CD14-positive monocyte (primary cell): Measurements from ENCODE around the gene TPTE2. TPM values are rescaled to one million over a fixed set of nuclear protein-coding genes. Genes with fewer than 3 reads are reported as not detected.

Experiments used
- DNase-seq, 3 donors: peaks; one replicate each; pipeline ENCODE4 v3.0.0-alpha.2; 2011 to 2022
- H2AFZ ChIP-seq: 2 replicates; pipeline ENCODE4 v1.6.0; 2012; ENCODE audit warnings: mild to moderate bottlenecking, low read depth, low read length, inconsistent platforms; ENCODE audit not compliant: insufficient read depth, poor library complexity, severe bottlenecking
- H3K27ac ChIP-seq, 2 donors: 1 replicate in 1 of 2; 2 replicates in 1 of 2; pipeline ENCODE4 v1.5.1; 2012 to 2013; ENCODE audit warnings: low read length in 2 of 2, control low read depth in 1 of 2, inconsistent platforms in 1 of 2, low read depth in 1 of 2, mild to moderate bottlenecking in 1 of 2
- H3K27me3 ChIP-seq, 2 donors: one replicate each; pipeline versions ENCODE4 v1.6.0 to v1.6.1; 2011 to 2013; ENCODE audit warnings: low read length in 2 of 2; ENCODE audit not compliant: control insufficient read depth in 2 of 2, insufficient read depth in 2 of 2
- H3K36me3 ChIP-seq, 2 donors: replicated peaks in 1 of 2; 1 replicate in 1 of 2; 2 replicates in 1 of 2; pipeline versions ENCODE4 v1.5.1 to v1.6.1; 2012 to 2013; ENCODE audit warnings: low read length in 2 of 2, control low read depth in 1 of 2, inconsistent platforms in 1 of 2, mild to moderate bottlenecking in 1 of 2; ENCODE audit not compliant: insufficient read depth in 2 of 2, control insufficient read depth in 1 of 2
- H3K4me1 ChIP-seq, 2 donors: 1 replicate in 1 of 2; 2 replicates in 1 of 2; pipeline versions ENCODE4 v1.5.1 to v1.6.1; 2012 to 2013; ENCODE audit warnings: low read length in 2 of 2, control low read depth in 1 of 2, inconsistent platforms in 1 of 2, mild to moderate bottlenecking in 1 of 2, moderate library complexity in 1 of 2; ENCODE audit not compliant: insufficient read depth in 2 of 2, control insufficient read depth in 1 of 2
- H3K4me2 ChIP-seq: replicated peaks from 2 replicates; pipeline ENCODE3; 2012; ENCODE audit warnings: low read length, moderate library complexity, mild to moderate bottlenecking; ENCODE audit not compliant: poor library complexity, severe bottlenecking; ENCODE audit errors: extremely low read depth
- H3K4me3 ChIP-seq, 3 experiments: fragments of 200-600 bp in 1 of 3; sonication (generic) in 1 of 3; replicated peaks in 1 of 3; 1 replicate in 2 of 3; 2 replicates in 1 of 3; pipeline ENCODE4 v1.5.1; 2011 to 2013; ENCODE audit warnings: low read length in 3 of 3, mild to moderate bottlenecking in 3 of 3, control low read depth in 2 of 3, low read depth in 2 of 3, inconsistent platforms in 1 of 3, moderate library complexity in 1 of 3
- H3K79me2 ChIP-seq: 2 replicates; pipeline ENCODE4 v1.6.0; 2012; ENCODE audit warnings: mild to moderate bottlenecking, control low read depth, inconsistent platforms, low read length, moderate library complexity; ENCODE audit not compliant: insufficient read depth
- H3K9ac ChIP-seq: 2 replicates; pipeline ENCODE4 v1.6.0; 2017; ENCODE audit warnings: low read length, mild to moderate bottlenecking; ENCODE audit not compliant: insufficient read depth, poor library complexity, severe bottlenecking
- H3K9me3 ChIP-seq, 2 donors: replicated peaks in 1 of 2; 1 replicate in 1 of 2; 2 replicates in 1 of 2; pipeline versions ENCODE4 v1.5.1 to v1.6.1; 2012 to 2013; ENCODE audit warnings: low read length in 2 of 2, control low read depth in 1 of 2; ENCODE audit not compliant: control insufficient read depth in 1 of 2, insufficient read depth in 1 of 2
- H4K20me1 ChIP-seq: 2 replicates; pipeline ENCODE4 v1.6.0; 2012; ENCODE audit warnings: mild to moderate bottlenecking, low read length, control low read depth, moderate library complexity; ENCODE audit not compliant: insufficient read depth
- H3K27ac Mint-ChIP-seq, 7 donors: one replicate each; pipeline ENCODE4 v1.8.0; 2020; ENCODE audit warnings: mild to moderate bottlenecking in 7 of 7, mixed read lengths in 7 of 7, moderate library complexity in 6 of 7, inconsistent platforms in 2 of 7
- H3K27me3 Mint-ChIP-seq, 3 donors: one replicate each; pipeline ENCODE4 v1.8.0; 2021 to 2022; ENCODE audit warnings: low read depth in 3 of 3, mild to moderate bottlenecking in 3 of 3, mixed read lengths in 3 of 3, moderate library complexity in 3 of 3, inconsistent platforms in 1 of 3
- H3K36me3 Mint-ChIP-seq, 2 donors: one replicate each; pipeline ENCODE4 v1.8.0; 2020; ENCODE audit warnings: mixed read lengths in 2 of 2, inconsistent platforms in 1 of 2, mild to moderate bottlenecking in 1 of 2
- H3K4me1 Mint-ChIP-seq: one replicate; pipeline ENCODE4 v1.8.0; 2020; ENCODE audit warnings: mild to moderate bottlenecking, mixed read lengths
- H3K4me3 Mint-ChIP-seq, 2 donors: one replicate each; pipeline ENCODE4 v1.8.0; 2020; ENCODE audit warnings: mild to moderate bottlenecking in 2 of 2, mixed read lengths in 2 of 2, moderate library complexity in 1 of 2
- H3K9me3 Mint-ChIP-seq, 7 donors: one replicate each; pipeline ENCODE4 v1.8.0; 2020 to 2022; ENCODE audit warnings: mixed read lengths in 7 of 7, mild to moderate bottlenecking in 6 of 7, moderate library complexity in 6 of 7, inconsistent platforms in 2 of 7
- CTCF ChIP-seq: fragments of 200-600 bp; IDR thresholded peaks from one replicate; pipeline ENCODE4 v1.8.0; 2022; ENCODE audit warnings: antibody characterized with exemption, mild to moderate bottlenecking
- WGBS: methylation state at CpG from one replicate; pipeline ENCODE4 v1.1.5; 2013; ENCODE audit warnings: missing lambda C conversion rate; ENCODE audit not compliant: insufficient coverage; 5-methylcytosine and 5-hydroxymethylcytosine counted together
- intact Hi-C, 2 donors: fragments of 100-400 bp; cut with micrococcal nuclease; formaldehyde crosslinking; loops; one replicate each; pipeline versions ENCODE4 v1.15.0 to v1.15.1; 2023
- polyA plus RNA-seq, 3 donors: library from polyadenylated mRNA; depleted of rRNA in 1 of 3; unstranded in 2 of 3; stranded (reverse) in 1 of 3; fragments of 300-500 nt in 2 of 3; fragments of >200 nt in 1 of 3; fragmentation: Illumina TruSeq in 2 of 3; gene quantifications; 1 replicate in 2 of 3; 2 replicates in 1 of 3; pipeline ENCODE4 v1.2.3, GENCODE V29; 2012 to 2021

Gene TPTE2
- polyA plus RNA-seq, 3 donors = not detected

GRCh38 chr13:19606737-19607136 is 45.4 kb upstream of the TPTE2 start:
- H3K4me1 ChIP-seq = peaks cover 0 to 7% of the 10 kb centered on the region in 2 donors
- H3K27ac ChIP-seq = no peak overlapping the region
- Mint-ChIP-seq H3K4me3 (no peak overlapping the region), H3K27me3 (peaks cover 24 to 36% (median 26%) of the 10 kb centered on the region in 3 donors), H3K36me3 (peaks cover 0 to 3% of the 10 kb centered on the region in 2 donors), H3K4me1 (peaks cover 5% of the 10 kb centered on the region), H3K27ac (no peak overlapping the region), H3K9me3 (peaks cover 3 to 36% (median 20%) of the 10 kb centered on the region in 7 donors)
- WGBS = 95% methylated on average over 2 of the region's 2 CpGs
- H3K4me3 ChIP-seq = no peak overlapping the region
- no peak overlapping the region for H2AFZ ChIP-seq
- H3K9ac ChIP-seq = no peak overlapping the region
- H3K9me3 ChIP-seq = peaks cover 5 to 17% of the 10 kb centered on the region in 2 donors
- no peak for DNase-seq
- H3K36me3 ChIP-seq = no peaks in the 10 kb centered on the region
- H4K20me1 ChIP-seq = no peaks in the 10 kb centered on the region
- no peaks in the 10 kb centered on the region for H3K79me2 ChIP-seq
- H3K27me3 ChIP-seq = peaks cover 17 to 24% of the 10 kb centered on the region in 2 donors
- intact Hi-C loops = no loop called here
- no peak overlapping the region for H3K4me2 ChIP-seq
- TF ChIP-seq CTCF = no peak

GRCh38 chr13:19606152-19606551 is 44.8 kb upstream of the TPTE2 start:
- H3K79me2 ChIP-seq = no peaks in the 10 kb centered on the region
- H3K4me2 ChIP-seq = no peak overlapping the region
- no peak overlapping the region for H2AFZ ChIP-seq
- no peak overlapping the region for H3K9ac ChIP-seq
- H3K27me3 ChIP-seq = peaks cover 20 to 29% of the 10 kb centered on the region in 2 donors
- Mint-ChIP-seq H3K9me3 (peaks cover 3 to 40% (median 18%) of the 10 kb centered on the region in 7 donors), H3K27me3 (peaks cover 29 to 41% (median 31%) of the 10 kb centered on the region in 3 donors), H3K4me3 (no peak overlapping the region), H3K36me3 (peaks cover 0 to 3% of the 10 kb centered on the region in 2 donors), H3K27ac (no peak overlapping the region), H3K4me1 (peaks cover 5% of the 10 kb centered on the region)
- H3K4me1 ChIP-seq = peaks cover 0 to 11% of the 10 kb centered on the region in 2 donors
- DNase-seq = no peak
- no peaks in the 10 kb centered on the region for H4K20me1 ChIP-seq
- no peak for TF ChIP-seq CTCF
- H3K27ac ChIP-seq = no peak overlapping the region
- H3K36me3 ChIP-seq = no peaks in the 10 kb centered on the region
- intact Hi-C loops = no loop called here
- H3K4me3 ChIP-seq = no peak overlapping the region
- H3K9me3 ChIP-seq = peaks cover 5 to 17% of the 10 kb centered on the region in 2 donors
